SIG-M5 (cell line): ENCODE results near the gene KCNJ15.

ENCODE experiments used
- DNase-seq: peaks from one replicate; lab custom pipeline; 2025; lab: John Stamatoyannopoulos, UW

Gene KCNJ15

GRCh38 chr21:38297871-38298270 is 41.1 kb downstream of the KCNJ15 start:
- no peak for DNase-seq

- DNase-seq: no peak
These were observed 42.0 kb downstream of the KCNJ15 start for GRCh38 chr21:38298832-38299231.

DNA sequence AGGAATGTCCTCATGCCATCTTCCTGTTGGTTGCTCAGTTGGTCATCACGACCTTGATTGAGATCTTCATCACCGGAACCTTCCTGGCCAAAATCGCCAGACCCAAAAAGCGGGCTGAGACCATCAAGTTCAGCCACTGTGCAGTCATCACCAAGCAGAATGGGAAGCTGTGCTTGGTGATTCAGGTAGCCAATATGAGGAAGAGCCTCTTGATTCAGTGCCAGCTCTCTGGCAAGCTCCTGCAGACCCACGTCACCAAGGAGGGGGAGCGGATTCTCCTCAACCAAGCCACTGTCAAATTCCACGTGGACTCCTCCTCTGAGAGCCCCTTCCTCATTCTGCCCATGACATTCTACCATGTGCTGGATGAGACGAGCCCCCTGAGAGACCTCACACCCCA is 42.9 kb downstream of the KCNJ15 start:
- no peak for DNase-seq

- DNase-seq: no peak
These were observed 43.4 kb downstream of the KCNJ15 start for GRCh38 chr21:38300141-38300578.

- no peak for DNase-seq
These were observed 44.8 kb downstream of the KCNJ15 start for GRCh38 chr21:38301321-38302214.

DNA sequence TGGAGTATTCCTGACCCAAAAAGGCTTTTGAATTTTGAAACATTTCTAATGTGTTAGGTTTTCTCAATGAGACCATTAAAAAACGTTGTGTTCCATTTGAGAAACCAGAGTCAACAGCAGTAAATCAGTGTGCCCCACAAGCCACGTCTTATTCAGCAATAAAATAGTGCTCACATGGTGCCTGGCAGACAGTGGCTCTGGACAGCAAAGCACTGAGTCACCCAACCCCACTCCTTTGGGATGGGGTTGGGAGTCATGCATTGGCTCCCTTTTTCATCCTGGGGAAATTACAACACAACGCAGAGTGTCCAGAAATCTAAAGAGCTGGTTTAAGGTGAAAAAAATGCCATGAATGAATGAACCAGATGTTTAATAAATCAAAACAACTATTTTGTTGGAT is 46.5 kb downstream of the KCNJ15 start:
- no peak for DNase-seq

DNA sequence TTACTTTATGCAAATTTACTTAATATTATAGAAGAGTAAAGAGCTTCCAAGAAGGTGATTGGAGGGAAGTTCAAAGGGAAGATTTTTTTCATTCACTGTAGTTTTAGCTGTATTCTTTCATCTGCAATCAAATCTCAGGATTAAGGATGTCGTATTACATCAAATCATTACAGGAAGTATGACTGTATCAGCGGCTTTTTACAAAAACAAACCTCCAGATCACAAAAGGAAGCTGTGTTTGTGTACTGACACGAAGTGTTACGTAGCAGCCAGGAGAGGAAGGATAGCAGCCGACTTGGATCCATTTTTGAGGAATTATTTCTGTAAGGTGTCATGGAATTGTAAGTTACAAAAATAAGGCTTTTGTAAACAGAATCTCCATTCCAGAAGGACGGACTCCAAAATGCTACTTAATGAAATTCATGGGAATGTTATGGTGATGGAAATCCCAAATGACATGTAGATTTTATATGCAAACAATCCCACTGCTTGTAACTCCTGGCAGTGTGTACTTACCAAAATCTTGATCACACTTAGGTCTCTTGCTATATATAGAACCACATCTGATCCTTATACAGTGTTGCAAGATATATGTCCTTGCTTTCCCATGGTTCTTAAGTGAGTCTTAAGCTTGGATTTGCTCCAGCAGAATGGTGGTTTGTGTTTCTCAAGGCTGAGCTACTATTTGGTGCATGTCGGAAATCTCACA is 49.8 kb downstream of the KCNJ15 start:
- no peak for DNase-seq

- no peak for DNase-seq
These were observed 51.2 kb downstream of the KCNJ15 start for GRCh38 chr21:38307771-38308531.

GRCh38 chr21:38308532-38309119 is 51.8 kb downstream of the KCNJ15 start:
- DNase-seq: no peak

DNA sequence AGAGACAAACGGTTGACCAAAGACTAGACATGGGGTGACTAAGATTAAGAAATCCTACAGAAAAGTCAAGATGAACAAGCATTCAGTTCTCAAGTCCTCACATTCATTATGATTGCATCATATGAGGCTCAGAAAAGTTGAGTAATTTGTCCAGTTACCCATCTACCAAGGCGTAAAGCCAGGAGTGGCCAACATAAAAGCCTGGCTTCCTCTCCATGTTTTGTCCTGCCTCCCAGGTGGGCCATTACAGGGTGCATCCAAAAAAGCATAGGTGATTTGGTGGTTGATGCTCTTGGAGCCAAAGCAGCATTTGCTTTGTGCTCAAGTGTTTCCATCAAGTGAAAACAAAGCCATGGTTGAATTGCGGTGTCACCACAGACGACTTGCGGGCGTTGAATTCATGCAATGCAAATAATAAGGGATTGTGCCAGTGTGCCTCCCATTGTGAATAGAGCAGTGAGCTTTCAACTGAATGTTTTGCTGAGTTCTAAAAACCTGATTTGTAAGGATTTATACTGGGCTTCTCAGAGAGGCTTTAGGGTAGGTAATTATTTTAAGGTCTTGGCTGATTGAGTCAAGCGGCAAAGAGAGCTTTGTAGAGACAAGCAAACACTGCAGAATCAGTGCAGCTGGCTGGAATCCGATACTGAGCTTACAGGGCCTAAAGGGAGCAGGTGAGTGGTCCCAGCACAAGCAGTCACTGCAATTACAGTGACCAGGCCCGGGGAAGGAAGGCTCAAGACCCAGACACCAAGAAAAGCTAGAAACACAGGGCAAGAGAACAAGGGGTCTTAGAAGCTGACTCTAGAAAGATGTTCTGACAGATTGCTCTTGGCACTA is 54.1 kb downstream of the KCNJ15 start:
- DNase-seq: no peak

GRCh38 chr21:38311765-38312164 is 55.0 kb downstream of the KCNJ15 start:
- DNase-seq: no peak

DNA sequence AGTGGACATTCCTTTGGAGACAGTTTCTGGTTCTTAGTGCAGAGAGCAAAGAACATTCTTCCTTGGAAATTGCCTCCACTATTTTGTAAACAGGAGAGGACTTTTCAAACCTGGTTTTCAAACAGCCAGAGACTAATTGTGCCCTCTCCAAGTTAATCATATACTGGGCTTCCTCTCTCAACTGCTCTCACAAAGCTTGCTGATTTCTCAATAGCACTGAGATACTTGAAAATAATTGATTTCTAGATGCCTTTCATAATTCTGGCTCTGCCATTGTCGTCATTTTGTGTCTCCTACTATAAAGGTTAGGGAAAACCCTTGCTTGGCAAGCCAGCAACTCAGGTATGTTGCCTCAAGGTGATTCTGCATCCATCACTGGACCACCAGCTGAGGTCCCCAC is 56.0 kb downstream of the KCNJ15 start:
- DNase-seq: no peak

GRCh38 chr21:38314558-38314957 is 57.8 kb downstream of the KCNJ15 start:
- no peak for DNase-seq

GRCh38 chr21:38315122-38315521 is 58.3 kb downstream of the KCNJ15 start:
- DNase-seq: no peak

DNA sequence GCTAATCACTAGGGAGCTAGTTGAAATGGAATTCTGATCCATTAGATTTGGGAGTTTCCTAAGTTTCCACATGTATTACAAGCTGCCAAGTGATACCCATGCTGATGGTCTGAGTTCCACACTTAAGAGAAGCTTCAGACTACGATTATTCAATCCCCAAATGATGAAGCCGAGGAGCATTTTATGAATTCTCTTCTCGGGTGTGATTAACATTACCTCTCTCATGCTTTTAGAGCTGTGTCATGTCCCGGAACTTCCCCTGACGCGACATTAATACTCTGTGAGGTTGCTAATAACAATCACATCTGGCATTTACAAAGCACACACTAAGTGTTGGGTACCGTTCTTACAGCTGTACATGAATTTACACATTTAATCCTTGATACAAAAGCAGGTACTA is 63.0 kb downstream of the KCNJ15 start:
- DNase-seq: no peak

DNA sequence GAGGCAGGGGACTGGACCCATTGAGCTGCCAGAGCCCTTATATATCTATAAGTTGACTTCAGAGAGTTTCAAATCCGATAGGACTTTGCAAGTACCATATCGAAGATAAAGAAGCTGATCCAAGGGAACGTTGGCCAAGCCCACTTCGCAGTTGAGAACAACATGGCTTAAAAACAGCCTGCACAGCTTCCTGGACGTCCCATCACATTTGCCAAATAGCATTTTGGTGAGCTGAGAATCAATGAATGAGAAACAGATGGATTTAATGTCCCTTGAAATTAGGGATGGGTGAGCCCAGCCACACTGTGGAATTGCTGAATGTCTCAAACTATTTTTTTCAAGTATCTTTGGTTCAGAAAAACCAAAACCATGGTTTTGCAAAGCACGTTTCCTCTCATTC is 64.8 kb downstream of the KCNJ15 start:
- DNase-seq: no peak

GRCh38 chr21:38322311-38322950 is 65.6 kb downstream of the KCNJ15 start:
- DNase-seq: no peak

DNA sequence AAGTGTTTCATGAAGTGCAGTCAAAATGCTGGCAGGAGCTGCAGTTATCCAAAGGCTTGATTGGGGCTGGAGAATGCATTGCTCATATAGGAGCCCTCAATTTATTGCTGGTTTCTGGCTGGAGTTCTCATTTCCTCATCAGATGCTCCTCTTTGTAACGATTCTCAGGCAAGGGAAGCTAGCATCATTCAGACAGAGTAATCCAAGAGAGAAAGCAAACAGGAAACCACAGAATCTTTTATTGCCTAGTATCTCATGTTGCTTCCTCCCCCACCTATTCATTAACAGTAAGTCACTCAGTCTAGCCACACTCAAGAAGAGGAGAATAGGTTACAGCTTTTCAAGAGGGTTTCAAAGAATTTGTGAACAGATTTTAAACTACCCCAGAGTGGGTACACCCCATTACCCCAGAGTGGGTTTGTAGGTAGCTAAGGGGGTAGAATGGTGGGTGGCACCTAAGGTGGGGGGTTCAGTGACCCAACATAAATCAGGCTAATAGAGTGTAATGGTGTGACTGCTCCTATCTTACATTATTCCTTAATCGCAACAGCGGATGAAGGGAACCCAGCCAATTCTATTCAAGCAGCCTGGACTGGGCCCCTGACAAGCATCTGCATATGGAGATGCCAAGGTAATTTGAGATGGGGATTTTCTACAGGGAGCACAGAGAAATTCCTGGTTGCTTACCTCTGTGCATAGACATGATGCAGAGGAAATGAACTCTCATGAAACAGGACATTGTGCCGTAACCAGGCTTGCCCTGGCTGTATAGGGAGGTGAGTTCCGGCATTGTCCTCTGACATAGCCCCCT is 67.1 kb downstream of the KCNJ15 start:
- DNase-seq: peak; percentile 53

- DNase-seq: no peak
These were observed 68.4 kb downstream of the KCNJ15 start for GRCh38 chr21:38325216-38325615.
